Right lobe of liver (tissue), 6 donors: Measurements from ENCODE around the gene TMC6. TPM values are rescaled to one million over a fixed set of nuclear protein-coding genes. Genes with fewer than 3 reads are reported as not detected.

Source experiments
- ATAC-seq, 4 donors: fragments of 200-7000 bp; cut with Tn5 transposase; one replicate each; pipeline ENCODE4 v1.9.1; 2020; ENCODE audit warnings: mild to moderate bottlenecking in 4 of 4, moderate library complexity in 4 of 4
- DNase-seq, 3 donors: peaks; one replicate each; pipeline ENCODE4 v3.0.0-alpha.2; 2020
- H3K27ac ChIP-seq, 3 donors: fragments of 200-600 bp; one replicate each; pipeline ENCODE4 v1.8.0; 2022
- H3K27me3 ChIP-seq, 2 donors: fragments of 200-600 bp; one replicate each; pipeline ENCODE4 v1.8.0; 2022
- H3K36me3 ChIP-seq, 4 donors: fragments of 200-600 bp; sonication (generic) in 1 of 4; one replicate each; pipeline versions ENCODE4 v1.5.1 to v1.8.0; 2017 to 2022; ENCODE audit warnings: control low read depth in 1 of 4
- H3K4me1 ChIP-seq, 4 donors: fragments of 200-600 bp; sonication (generic) in 1 of 4; one replicate each; pipeline versions ENCODE4 v1.5.1 to v1.8.0; 2017 to 2022; ENCODE audit warnings: control low read depth in 1 of 4
- H3K4me3 ChIP-seq, 3 donors: fragments of 200-600 bp; one replicate each; pipeline ENCODE4 v1.8.0; 2022
- H3K9me3 ChIP-seq, 4 donors: fragments of 200-600 bp; sonication (generic) in 1 of 4; one replicate each; pipeline versions ENCODE4 v1.5.1 to v1.8.0; 2017 to 2022; ENCODE audit warnings: control low read depth in 1 of 4
- CTCF ChIP-seq, 4 donors: fragments of 200-600 bp in 3 of 4; fragments of 450-650 bp in 1 of 4; IDR thresholded peaks; one replicate each; pipeline versions ENCODE4 v1.5.1 to v1.8.0; 2016 to 2022; ENCODE audit warnings: antibody characterized with exemption in 4 of 4, mild to moderate bottlenecking in 2 of 4
- POLR2A ChIP-seq: fragments of 450-650 bp; IDR thresholded peaks from one replicate; pipeline ENCODE4 v1.6.1; 2017; ENCODE audit warnings: antibody characterized with exemption, mild to moderate bottlenecking
- WGBS: methylation state at CpG from one replicate; pipeline ENCODE4 v1.1.6; 2018; ENCODE audit warnings: low coverage, low lambda C conversion rate; ENCODE audit not compliant: insufficient coverage; ENCODE audit errors: missing lambda C conversion rate; 5-methylcytosine and 5-hydroxymethylcytosine counted together
- intact Hi-C, 2 donors: fragments of 100-400 bp; cut with DNase I; formaldehyde crosslinking; loops; one replicate each; pipeline versions ENCODE4 v1.11.2 to v1.14.1; 2022
- total RNA-seq, 6 experiments: library from RNA; depleted of rRNA in 2 of 6; stranded (reverse); fragments of >200 nt in 2 of 6; fragmentation: NEBNext Ultra II Directional in 3 of 6; extraction: Animal tissue kit (Norgen Biotek cat#: 25700) in 3 of 6; gene quantifications; one replicate each; pipeline versions ENCODE4 v1.1.0 to v1.2.4, GENCODE V29; 2016 to 2023
- donor health status: DM: no; HTN: yes; CAD: no.
- donor health status: DM: no; HTN: no; CAD: no.
- donor health status: DM: no; HTN: no; CAD: no.
- donor health status: DM: no; HTN: yes; CAD: no.
- donor health status: DM: no; HTN: yes; CAD: no.

The TMC6 gene
- total RNA-seq, 6 experiments from 2014 or later = 10.9 to 24.7 (median 15.7) TPM

- peaks cover 0 to 3% (median 0%) of the 10 kb centered on the region in 4 donors for H3K36me3 ChIP-seq
- H3K4me1 ChIP-seq = no peaks in the 10 kb centered on the region
- no peak overlapping the region for H3K27ac ChIP-seq
- no peaks in the 10 kb centered on the region for H3K27me3 ChIP-seq
- H3K9me3 ChIP-seq = no peaks in the 10 kb centered on the region
- DNase-seq (no peak), ATAC-seq (no peak)
- intact Hi-C loops = loop anchor here (5.0 to 10.0 kb wide), 3 partner anchors 53 to 131 kb away; partner anchors contain the start of gene SYNGR2 (in 1 of the 2)
- H3K4me3 ChIP-seq = no peak overlapping the region
- WGBS = 76% methylated on average over 12 of the region's 25 CpGs
- TF ChIP-seq CTCF (IDR thresholded peaks at IDR 0.05) = no peak
- no peak for TF ChIP-seq POLR2A
These were observed 14.5 kb downstream of the TMC6 start for GRCh38 chr17:78113804-78114785.

- Histone ChIP-seq H3K4me3 (no peak overlapping the region), H3K27me3 (no peaks in the 10 kb centered on the region), H3K27ac (no peak overlapping the region), H3K4me1 (no peaks in the 10 kb centered on the region), H3K9me3 (no peaks in the 10 kb centered on the region), H3K36me3 (peaks cover 0 to 3% (median 0%) of the 10 kb centered on the region in 4 donors)
- 11% methylated on average over 16 of the region's 33 CpGs for WGBS
- ATAC-seq (peak; percentile 86 to 90 (median 88)), DNase-seq (peak; percentile 79 to 82 (median 80))
- TF ChIP-seq CTCF (IDR thresholded peaks at IDR 0.05) (peak; percentile 98 to 100 (median 99)), POLR2A (no peak)
- intact Hi-C loops = loop anchor here (5.0 to 10.0 kb wide), 3 partner anchors 55 to 132 kb away; partner anchors contain the start of gene SYNGR2 (in 1 of the 2)
These were observed 15.8 kb downstream of the TMC6 start for GRCh38 chr17:78112518-78113471.

- Histone ChIP-seq H3K36me3 (peaks cover 0 to 3% (median 0%) of the 10 kb centered on the region in 4 donors), H3K4me1 (no peaks in the 10 kb centered on the region), H3K27me3 (no peaks in the 10 kb centered on the region), H3K4me3 (no peak overlapping the region), H3K27ac (no peak overlapping the region), H3K9me3 (no peaks in the 10 kb centered on the region)
- TF ChIP-seq POLR2A (no peak), CTCF (IDR thresholded peaks at IDR 0.05) (no peak)
- no CpG with 5 or more reads among the region's 28 CpGs for WGBS
- intact Hi-C loops = loop anchor here (5.0 to 10.0 kb wide), 3 partner anchors 55 to 133 kb away; partner anchors contain the start of gene SYNGR2 (in 1 of the 2)
- DNase-seq (peak in 1 of 3 donors; percentile 57), ATAC-seq (peak in 1 of 4 donors; percentile 7)
These were observed 16.6 kb downstream of the TMC6 start for GRCh38 chr17:78111727-78112517.
